GM23248 (cell line): ENCODE measurements around the gene RMI2. TPM values are rescaled to one million over a fixed set of nuclear protein-coding genes. Genes with fewer than 3 reads are reported as not detected.
"Not testable (repeated sequence)": the region's sequence is repeated elsewhere in the genome, so short reads cannot be mapped to it uniquely, and the experiment has no call there.

Experiments
- DNase-seq: peaks from one replicate; pipeline ENCODE4 v3.0.0-alpha.2; 2015
- H2AFZ ChIP-seq: fragments of 200-600 bp; sonication (generic); 2 replicates; pipeline ENCODE4 v1.6.1; 2016; ENCODE audit warnings: antibody characterized with exemption
- H3F3A ChIP-seq: fragments of 200-600 bp; sonication (generic); 2 replicates; pipeline ENCODE4 v1.6.1; 2016; ENCODE audit warnings: mild to moderate bottlenecking, antibody characterized with exemption, mixed run types; ENCODE audit not compliant: insufficient read depth
- H3K27ac ChIP-seq: fragments of 200-600 bp; sonication (generic); 2 replicates; pipeline ENCODE4 v1.5.1; 2016; ENCODE audit warnings: mild to moderate bottlenecking
- H3K27me3 ChIP-seq: fragments of 200-600 bp; sonication (generic); replicated peaks from 2 replicates; pipeline ENCODE4 v1.6.1; 2016; ENCODE audit warnings: mild to moderate bottlenecking; ENCODE audit not compliant: insufficient read depth
- H3K36me3 ChIP-seq: fragments of 200-600 bp; sonication (generic); 2 replicates; pipeline ENCODE4 v1.6.1; 2016; ENCODE audit warnings: low read depth, mild to moderate bottlenecking
- H3K4me1 ChIP-seq: fragments of 200-600 bp; sonication (generic); 2 replicates; pipeline ENCODE4 v1.6.1; 2016; ENCODE audit warnings: mild to moderate bottlenecking; ENCODE audit not compliant: insufficient read depth
- H3K4me2 ChIP-seq: fragments of 200-600 bp; sonication (generic); one replicate; pipeline ENCODE4 v1.6.1; 2016; ENCODE audit warnings: mild to moderate bottlenecking; ENCODE audit not compliant: unreplicated experiment
- H3K4me3 ChIP-seq: fragments of 200-600 bp; sonication (generic); 2 replicates; pipeline ENCODE4 v1.5.1; 2016; ENCODE audit warnings: mild to moderate bottlenecking
- H3K79me2 ChIP-seq: fragments of 200-600 bp; sonication (generic); 2 replicates; pipeline ENCODE4 v1.6.1; 2016; ENCODE audit warnings: mild to moderate bottlenecking; ENCODE audit not compliant: insufficient read depth
- H3K9ac ChIP-seq: fragments of 200-600 bp; sonication (generic); 2 replicates; pipeline ENCODE4 v1.6.1; 2016; ENCODE audit warnings: mild to moderate bottlenecking
- H3K9me2 ChIP-seq: fragments of 200-600 bp; sonication (generic); 2 replicates; pipeline ENCODE4 v1.6.1; 2016; ENCODE audit warnings: mixed run types, mild to moderate bottlenecking, moderate library complexity; ENCODE audit not compliant: insufficient read depth
- H3K9me3 ChIP-seq: fragments of 200-600 bp; sonication (generic); one replicate; pipeline ENCODE4 v1.6.1; 2017; ENCODE audit warnings: low read depth
- H4K20me1 ChIP-seq: fragments of 200-600 bp; sonication (generic); 2 replicates; pipeline ENCODE4 v1.6.0; 2016; ENCODE audit not compliant: insufficient read depth
- EZH2 ChIP-seq: fragments of 200-600 bp; sonication (generic); IDR thresholded peaks from 2 replicates; pipeline ENCODE4 v1.6.1; 2018; ENCODE audit warnings: antibody characterized with exemption, mild to moderate bottlenecking; ENCODE audit not compliant: insufficient read depth, poor library complexity, severe bottlenecking
- EZH2phosphoT487 ChIP-seq: fragments of 200-600 bp; sonication (generic); IDR thresholded peaks from 2 replicates; pipeline ENCODE4 v1.6.1; 2018; ENCODE audit warnings: antibody characterized with exemption, moderate library complexity, mild to moderate bottlenecking, low read depth; ENCODE audit not compliant: insufficient read depth
- WGBS, 2 experiments: methylation state at CpG; one replicate each; pipeline ENCODE4 v1.1.6; 2015 to 2017; ENCODE audit warnings: low lambda C conversion rate in 2 of 2, low coverage in 1 of 2; ENCODE audit errors: missing lambda C conversion rate in 2 of 2; 5-methylcytosine and 5-hydroxymethylcytosine counted together
- in situ Hi-C: fragments of 300-500 bp; cut with MboI; formaldehyde crosslinking; loops from 2 replicates; pipeline ENCODE4 v1.15.0; 2020
- polyA plus RNA-seq: library from polyadenylated mRNA; unstranded; fragments of >200 nt; fragmentation: Nextera tagmentation; extraction: Ambion mirVana; gene quantifications from 2 replicates; pipeline ENCODE4 v1.2.1, GENCODE V29; 2016
- total RNA-seq: library from RNA; depleted of rRNA; stranded (reverse); fragments of >200 nt; shearing (Covaris generic); gene quantifications from 2 replicates; pipeline ENCODE4 v1.2.3, GENCODE V29; 2014

The RMI2 gene
- total and polyA plus RNA-seq, 2 experiments from 2014 or later: 8.5 to 11.9 TPM

DNA sequence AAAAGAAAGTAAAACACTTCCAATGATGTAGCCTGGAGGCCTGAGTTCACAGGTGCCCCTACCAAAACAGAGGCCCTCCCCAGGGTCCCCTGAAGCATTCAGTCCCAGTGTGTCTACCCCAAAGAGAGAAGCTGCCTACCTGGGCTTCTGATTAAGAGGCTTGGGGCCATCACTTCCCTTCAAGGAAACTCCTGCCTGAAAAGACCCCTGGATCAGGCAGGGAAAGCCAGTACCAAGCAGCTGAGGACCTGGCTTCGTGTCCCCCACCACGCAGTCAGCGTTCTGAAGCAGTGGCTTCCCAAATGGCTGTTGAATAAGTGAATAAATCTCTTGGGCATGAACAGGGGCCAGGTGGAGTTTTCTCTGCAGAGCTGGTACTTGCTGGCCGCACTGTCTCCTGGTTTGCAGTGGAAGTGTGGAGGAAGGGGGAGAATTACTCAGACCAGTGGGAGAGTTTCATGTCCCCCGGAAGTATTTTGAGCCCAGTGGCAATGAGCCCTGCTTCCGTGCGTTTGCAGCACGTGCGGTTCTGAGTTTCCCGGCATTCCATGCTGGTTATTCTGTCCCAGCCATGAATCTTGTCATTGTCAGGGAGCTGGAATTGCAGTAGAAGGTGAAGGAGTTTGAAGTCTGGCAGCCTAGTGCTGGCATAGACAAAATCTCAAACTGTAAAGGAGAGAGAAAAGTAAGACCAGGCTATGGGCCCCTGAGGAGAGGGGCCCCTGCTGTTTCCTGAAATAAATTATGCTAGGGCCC, 27.0 kb downstream of the RMI2 start:
- Histone ChIP-seq H3K27me3 (no peaks in the 10 kb centered on the region), H3K9me2 (no peaks in the 10 kb centered on the region), H4K20me1 (no peaks in the 10 kb centered on the region), H3F3A (peaks cover 7% of the 10 kb centered on the region), H3K4me3 (no peak overlapping the region), H3K27ac (no peak overlapping the region), H3K79me2 (no peaks in the 10 kb centered on the region), H3K4me1 (peaks cover 4% of the 10 kb centered on the region; the same call in 1 of the 2 replicates), H3K9ac (no peak overlapping the region), H3K36me3 (no peaks in the 10 kb centered on the region), H2AFZ (no peak overlapping the region), H3K4me2 (no peak overlapping the region), H3K9me3 (no peaks in the 10 kb centered on the region)
- no peak for TF ChIP-seq EZH2
- no peak for TF ChIP-seq EZH2phosphoT487
- 78% methylated on average over 10 of the region's 10 CpGs for WGBS, 2 experiments
- no peak for DNase-seq
- in situ Hi-C loops: loop anchor here (10.0 kb wide), 1 partner anchor 407 kb away; no protein-coding TSS in a partner anchor

DNA sequence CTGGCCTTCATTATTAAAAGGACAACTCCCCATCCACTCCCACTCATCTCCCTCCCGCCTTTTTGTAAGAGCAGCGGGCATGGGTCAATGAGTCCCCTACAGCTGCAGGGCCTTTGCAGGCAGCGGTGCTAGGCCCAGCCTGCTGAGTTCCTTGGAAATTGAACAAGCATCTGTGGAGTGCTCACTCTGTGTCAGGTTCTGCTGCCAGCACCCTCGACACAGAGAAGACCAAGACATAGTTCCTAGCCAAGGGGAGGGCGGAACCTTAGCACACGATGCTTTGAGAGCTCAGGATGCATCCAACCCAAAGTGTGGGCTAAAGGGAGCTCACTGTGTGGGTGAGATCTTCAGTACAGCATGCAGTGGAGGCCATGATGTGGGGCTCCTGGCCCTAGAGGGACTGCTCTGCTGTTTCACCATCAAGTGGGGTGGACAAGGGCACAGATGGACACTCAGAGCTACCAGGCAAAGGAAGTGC, 27.6 kb downstream of the RMI2 start:
- Histone ChIP-seq H3F3A (peaks cover 12% of the 10 kb centered on the region), H3K4me2 (no peak overlapping the region), H3K27ac (no peak overlapping the region), H2AFZ (no peak overlapping the region), H3K4me3 (no peak overlapping the region), H4K20me1 (no peaks in the 10 kb centered on the region), H3K9me3 (no peaks in the 10 kb centered on the region), H3K9me2 (no peaks in the 10 kb centered on the region), H3K79me2 (no peaks in the 10 kb centered on the region), H3K36me3 (no peaks in the 10 kb centered on the region), H3K9ac (no peak overlapping the region), H3K27me3 (no peaks in the 10 kb centered on the region), H3K4me1 (peaks cover 10% of the 10 kb centered on the region)
- in situ Hi-C loops: loop anchor here (10.0 kb wide), 1 partner anchor 408 kb away; no protein-coding TSS in a partner anchor
- TF ChIP-seq EZH2phosphoT487: no peak
- no peak for TF ChIP-seq EZH2
- DNase-seq: no peak
- WGBS, 2 experiments: 61 to 62% methylated on average over 6 of the region's 6 CpGs

DNA sequence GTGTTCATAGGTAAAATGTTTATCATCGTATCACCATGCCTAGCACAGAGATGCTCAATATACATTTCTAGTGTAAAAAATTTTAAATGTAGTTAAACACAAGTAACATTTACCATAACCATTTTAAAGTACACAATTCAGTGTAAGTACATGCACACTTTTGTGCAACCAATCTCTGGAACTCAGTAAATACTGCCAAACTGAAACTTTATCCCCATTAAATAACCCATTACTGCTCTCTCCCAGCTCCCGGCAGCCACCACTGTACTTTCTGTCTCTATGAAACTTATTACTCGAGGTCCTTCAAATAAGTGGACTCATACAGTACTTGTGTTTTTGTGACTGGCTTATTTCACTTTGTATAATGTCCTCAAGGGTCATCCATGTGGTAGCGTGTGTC, 29.0 kb downstream of the RMI2 start:
- H3K9ac ChIP-seq: no peak overlapping the region
- no peaks in the 10 kb centered on the region for H3K9me2 ChIP-seq
- WGBS, 2 experiments: 93 to 94% methylated on average over 4 of the region's 4 CpGs
- peaks cover 14% of the 10 kb centered on the region for H3K4me1 ChIP-seq
- H3K27ac ChIP-seq: no peak overlapping the region
- no peaks in the 10 kb centered on the region for H3K79me2 ChIP-seq
- no peak overlapping the region for H2AFZ ChIP-seq
- H3K4me3 ChIP-seq: no peak overlapping the region
- DNase-seq: no peak
- H3F3A ChIP-seq: peaks cover 20% of the 10 kb centered on the region
- TF ChIP-seq EZH2phosphoT487: no peak
- TF ChIP-seq EZH2: no peak
- H3K4me2 ChIP-seq: no peak overlapping the region
- H3K27me3 ChIP-seq: no peaks in the 10 kb centered on the region
- no peaks in the 10 kb centered on the region for H3K9me3 ChIP-seq
- in situ Hi-C loops: loop anchor here (10.0 kb wide), 1 partner anchor 409 kb away; no protein-coding TSS in a partner anchor
- no peaks in the 10 kb centered on the region for H4K20me1 ChIP-seq
- H3K36me3 ChIP-seq: no peaks in the 10 kb centered on the region

DNA sequence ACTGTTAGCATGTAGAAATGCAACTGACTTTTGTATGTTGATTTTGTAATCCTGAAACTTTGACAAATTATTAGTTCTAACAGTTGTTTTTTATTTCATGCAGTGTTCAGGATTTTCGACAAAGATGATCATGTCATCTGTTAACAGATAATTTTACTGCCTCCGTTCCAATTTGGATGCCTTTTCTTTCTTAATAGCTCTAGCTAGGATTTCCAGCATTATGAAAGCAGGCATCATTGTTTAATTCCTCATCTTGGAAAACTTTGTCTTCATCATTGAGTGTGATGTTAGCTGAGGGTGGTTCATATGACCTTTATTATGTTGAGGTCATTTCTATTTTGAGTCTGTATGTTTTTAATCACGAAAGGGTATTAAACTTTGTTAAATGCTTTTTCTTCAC, 31.9 kb downstream of the RMI2 start:
- in situ Hi-C loops: loop anchor here (10.0 kb wide), 1 partner anchor 412 kb away; no protein-coding TSS in a partner anchor
- H3K4me2 ChIP-seq: no peak overlapping the region
- no peaks in the 10 kb centered on the region for H3K9me2 ChIP-seq
- peaks cover 20% of the 10 kb centered on the region for H3F3A ChIP-seq
- H2AFZ ChIP-seq: no peak overlapping the region
- no peaks in the 10 kb centered on the region for H3K36me3 ChIP-seq
- no peak overlapping the region for H3K4me3 ChIP-seq
- peak; percentile 44 for DNase-seq
- H3K79me2 ChIP-seq: no peaks in the 10 kb centered on the region
- H3K9me3 ChIP-seq: no peaks in the 10 kb centered on the region
- no peaks in the 10 kb centered on the region for H3K27me3 ChIP-seq
- peaks cover 14% of the 10 kb centered on the region for H3K4me1 ChIP-seq
- H3K27ac ChIP-seq: peak overlapping the region; percentile 71
- 26 to 29% methylated on average over 3 of the region's 3 CpGs for WGBS, 2 experiments
- TF ChIP-seq EZH2 (no peak), EZH2phosphoT487 (no peak)
- no peaks in the 10 kb centered on the region for H4K20me1 ChIP-seq
- no peak overlapping the region for H3K9ac ChIP-seq

DNA sequence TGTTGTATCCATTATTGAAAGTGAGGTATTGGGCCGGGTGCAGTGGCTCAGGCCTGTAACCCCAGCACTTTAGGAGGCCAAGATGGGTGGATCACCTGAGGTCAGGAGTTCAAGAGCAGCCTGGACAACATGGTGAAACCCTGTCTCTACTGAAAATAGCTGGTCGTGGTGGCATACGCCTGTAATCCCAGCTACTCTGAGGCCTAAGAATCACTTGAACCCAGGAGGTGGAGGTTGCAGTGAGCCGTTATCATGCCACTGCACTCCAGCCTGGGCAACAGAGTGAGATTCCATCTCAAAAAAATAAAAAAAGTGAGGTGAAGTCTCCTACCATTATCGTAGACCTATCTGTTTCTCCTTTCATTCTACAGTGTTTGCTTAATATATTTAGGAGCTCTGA, 33.7 kb downstream of the RMI2 start:
- not testable (repeated sequence) for H3K9me2 ChIP-seq, H3K27me3 ChIP-seq, H2AFZ ChIP-seq, H3K27ac ChIP-seq, H3K4me3 ChIP-seq, H3K9ac ChIP-seq, DNase-seq, H3K9me3 ChIP-seq, H4K20me1 ChIP-seq, H3K79me2 ChIP-seq, H3K36me3 ChIP-seq, H3K4me2 ChIP-seq
- H3F3A ChIP-seq: peaks cover 20% of the 10 kb centered on the region
- H3K4me1 ChIP-seq: peaks cover 14% of the 10 kb centered on the region
- 89 to 93% methylated on average over 5 of the region's 5 CpGs for WGBS, 2 experiments
- in situ Hi-C loops: loop anchor here (10.0 kb wide), 1 partner anchor 414 kb away; no protein-coding TSS in a partner anchor
